HUES6 (cell line): ENCODE data around the gene HECTD4.

Source experiments
- H3K27ac ChIP-seq: 2 replicates; pipeline ENCODE4 v1.7.0; 2013; ENCODE audit warnings: low read depth, mild to moderate bottlenecking, low read length, inconsistent platforms
- H3K27me3 ChIP-seq: 2 replicates; pipeline ENCODE4 v1.6.1; 2013; ENCODE audit warnings: low read length; ENCODE audit not compliant: control insufficient read depth, insufficient read depth
- H3K36me3 ChIP-seq: 2 replicates; pipeline ENCODE4 v1.6.1; 2013; ENCODE audit warnings: low read length; ENCODE audit not compliant: control insufficient read depth, insufficient read depth
- H3K4me1 ChIP-seq: 2 replicates; pipeline ENCODE4 v1.6.1; 2013; ENCODE audit warnings: low read length; ENCODE audit not compliant: control insufficient read depth, insufficient read depth
- H3K4me3 ChIP-seq: 2 replicates; pipeline ENCODE4 v1.5.1; 2013; ENCODE audit warnings: low read depth, low read length
- H3K9ac ChIP-seq: one replicate; pipeline ENCODE4 v1.6.1; 2013; ENCODE audit warnings: mild to moderate bottlenecking, low read length
- H3K9me3 ChIP-seq: 2 replicates; pipeline ENCODE4 v1.6.1; 2013; ENCODE audit warnings: low read depth, low read length; ENCODE audit not compliant: control insufficient read depth, insufficient read depth

HECTD4 gene

GRCh38 chr12:112374166-112374740 is 8.0 kb downstream of the HECTD4 start:
- Histone ChIP-seq H3K9ac (no peak overlapping the region), H3K4me3 (no peak overlapping the region), H3K36me3 (no peaks in the 10 kb centered on the region), H3K4me1 (peaks cover 7% of the 10 kb centered on the region; the same call in 1 of the 2 replicates), H3K27me3 (no peaks in the 10 kb centered on the region), H3K9me3 (0 out of 2 replicates have a peak, but pooled peaks cover 5% of the 10 kb centered on the region), H3K27ac (no peak overlapping the region)

DNA sequence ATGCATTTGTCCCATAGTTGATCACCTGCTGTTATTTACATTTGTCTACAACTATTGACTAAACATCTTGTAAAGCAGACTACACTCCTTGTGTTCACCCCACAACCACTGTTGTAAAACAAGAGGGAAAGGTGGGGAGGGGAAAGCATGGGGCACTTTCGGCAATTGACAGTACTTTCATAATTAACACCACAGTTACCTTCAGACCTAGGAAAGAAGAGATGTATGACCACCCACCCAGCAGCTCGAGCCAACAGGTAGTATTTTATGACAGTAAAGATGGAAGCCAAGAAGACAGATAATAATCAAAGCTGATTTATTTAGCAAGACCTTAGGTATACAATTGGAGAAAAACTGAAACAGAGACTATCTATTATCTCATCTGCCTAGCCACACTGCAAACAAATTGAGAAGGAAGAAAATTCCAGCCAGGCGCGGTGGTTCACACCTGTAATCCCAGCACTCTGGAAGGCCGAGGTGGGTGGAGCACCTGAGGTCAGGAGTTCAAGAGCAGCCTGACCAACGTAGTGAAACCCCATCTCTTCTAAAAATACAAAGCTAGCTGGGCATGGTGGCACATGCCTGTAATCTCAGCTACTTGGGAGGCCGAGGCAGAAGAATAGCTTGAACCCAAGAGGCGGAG is 11.2 kb downstream of the HECTD4 start:
- no peaks in the 10 kb centered on the region for H3K27me3 ChIP-seq
- H3K27ac ChIP-seq: no peak overlapping the region
- 0 out of 2 replicates have a peak, but pooled peaks cover 5% of the 10 kb centered on the region for H3K9me3 ChIP-seq
- H3K4me3 ChIP-seq: no peak overlapping the region
- H3K36me3 ChIP-seq: no peaks in the 10 kb centered on the region
- H3K9ac ChIP-seq: no peak overlapping the region
- peaks cover 7% of the 10 kb centered on the region; the same call in 1 of the 2 replicates for H3K4me1 ChIP-seq

DNA sequence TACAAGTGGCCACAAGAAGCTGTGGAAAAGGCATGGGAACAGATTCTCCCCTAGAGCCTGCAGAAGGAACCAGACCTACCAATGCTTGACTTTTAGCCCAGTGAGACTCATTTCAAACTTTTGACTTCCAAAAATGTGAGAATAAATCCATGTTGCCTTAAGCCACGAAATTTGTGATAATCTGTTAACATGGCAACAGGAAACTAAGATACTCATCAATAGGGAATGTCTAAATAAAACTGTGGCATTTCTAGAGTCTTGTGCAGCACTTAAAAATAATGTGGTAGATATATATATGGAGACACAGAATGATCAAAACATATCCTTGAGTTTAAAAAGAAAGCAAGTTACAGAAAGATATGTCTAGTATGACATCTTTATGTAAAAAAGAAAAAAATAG is 12.0 kb downstream of the HECTD4 start:
- Histone ChIP-seq H3K36me3 (no peaks in the 10 kb centered on the region), H3K4me1 (peaks cover 7% of the 10 kb centered on the region; the same call in 1 of the 2 replicates), H3K27me3 (no peaks in the 10 kb centered on the region), H3K27ac (no peak overlapping the region), H3K4me3 (no peak overlapping the region), H3K9me3 (0 out of 2 replicates have a peak, but pooled peaks cover 3% of the 10 kb centered on the region), H3K9ac (no peak overlapping the region)

- H3K9ac ChIP-seq: no peak overlapping the region
- no peaks in the 10 kb centered on the region for H3K36me3 ChIP-seq
- H3K4me1 ChIP-seq: peaks cover 7% of the 10 kb centered on the region; the same call in 1 of the 2 replicates
- H3K27ac ChIP-seq: no peak overlapping the region
- no peak overlapping the region for H3K4me3 ChIP-seq
- no peaks in the 10 kb centered on the region for H3K27me3 ChIP-seq
- no peaks in the 10 kb centered on the region for H3K9me3 ChIP-seq
Measured at GRCh38 chr12:112368856-112369255, 13.4 kb downstream of the HECTD4 start.

- no peaks in the 10 kb centered on the region for H3K27me3 ChIP-seq
- H3K9me3 ChIP-seq: no peaks in the 10 kb centered on the region
- no peaks in the 10 kb centered on the region for H3K36me3 ChIP-seq
- peaks cover 7% of the 10 kb centered on the region; the same call in 1 of the 2 replicates for H3K4me1 ChIP-seq
- H3K9ac ChIP-seq: no peak overlapping the region
- H3K27ac ChIP-seq: no peak overlapping the region
- H3K4me3 ChIP-seq: no peak overlapping the region
Measured at GRCh38 chr12:112367965-112368364, 14.3 kb downstream of the HECTD4 start.

- no peaks in the 10 kb centered on the region for H3K9me3 ChIP-seq
- H3K27me3 ChIP-seq: no peaks in the 10 kb centered on the region
- H3K27ac ChIP-seq: no peak overlapping the region
- no peak overlapping the region for H3K9ac ChIP-seq
- no peaks in the 10 kb centered on the region for H3K36me3 ChIP-seq
- H3K4me3 ChIP-seq: no peak overlapping the region
- H3K4me1 ChIP-seq: no peaks in the 10 kb centered on the region
Measured at GRCh38 chr12:112362310-112362709, 19.9 kb downstream of the HECTD4 start.

DNA sequence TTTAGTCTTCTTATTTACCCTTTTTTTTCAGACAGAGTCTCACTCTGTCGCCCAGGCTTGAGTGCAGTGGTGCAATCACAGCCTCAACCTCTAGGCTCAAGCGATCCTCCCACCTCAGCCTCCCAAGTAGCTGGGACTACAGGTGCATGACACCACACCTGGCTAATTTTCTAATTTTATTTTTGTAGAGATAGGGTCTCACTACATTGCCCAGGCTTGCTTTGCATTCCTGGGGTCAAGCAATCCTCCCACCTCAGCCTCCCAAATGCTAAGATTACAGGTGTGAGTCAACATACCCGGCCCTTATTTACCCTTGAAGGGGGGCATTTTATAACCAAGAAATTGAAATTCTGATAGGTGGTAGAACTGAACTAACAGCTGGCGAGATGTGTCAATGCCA is 21.0 kb downstream of the HECTD4 start:
- no peaks in the 10 kb centered on the region for H3K9me3 ChIP-seq
- H3K27me3 ChIP-seq: no peaks in the 10 kb centered on the region
- no peaks in the 10 kb centered on the region for H3K4me1 ChIP-seq
- H3K4me3 ChIP-seq: no peak overlapping the region
- H3K9ac ChIP-seq: no peak overlapping the region
- H3K27ac ChIP-seq: no peak overlapping the region
- H3K36me3 ChIP-seq: no peaks in the 10 kb centered on the region

GRCh38 chr12:112359290-112359689 is 22.9 kb downstream of the HECTD4 start:
- no peaks in the 10 kb centered on the region for H3K36me3 ChIP-seq
- no peaks in the 10 kb centered on the region for H3K27me3 ChIP-seq
- no peaks in the 10 kb centered on the region for H3K4me1 ChIP-seq
- H3K4me3 ChIP-seq: no peak overlapping the region
- H3K27ac ChIP-seq: no peak overlapping the region
- H3K9me3 ChIP-seq: no peaks in the 10 kb centered on the region
- no peak overlapping the region for H3K9ac ChIP-seq

DNA sequence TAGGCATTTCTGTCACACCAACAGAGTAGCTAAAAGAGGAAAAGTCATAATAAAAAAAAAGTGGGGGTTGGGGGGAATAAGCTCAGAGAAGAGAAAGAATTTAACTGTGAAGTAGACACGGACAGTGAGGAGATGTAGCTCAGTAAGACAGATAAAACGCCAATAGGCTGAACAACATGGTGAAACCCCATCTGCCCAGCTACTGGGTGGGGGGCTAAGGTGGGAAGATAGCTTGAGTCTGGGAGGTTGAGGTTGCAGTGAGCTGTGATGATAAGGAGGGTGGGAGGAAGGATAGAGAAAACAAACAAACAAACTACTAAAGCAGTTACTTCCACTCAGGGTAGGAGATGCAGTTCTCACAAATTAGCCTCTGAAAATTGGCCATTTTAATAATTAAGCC is 25.0 kb downstream of the HECTD4 start:
- H3K4me3 ChIP-seq: no peak overlapping the region
- H3K27ac ChIP-seq: no peak overlapping the region
- no peaks in the 10 kb centered on the region for H3K36me3 ChIP-seq
- H3K27me3 ChIP-seq: no peaks in the 10 kb centered on the region
- H3K9me3 ChIP-seq: no peaks in the 10 kb centered on the region
- H3K4me1 ChIP-seq: no peaks in the 10 kb centered on the region
- H3K9ac ChIP-seq: no peak overlapping the region

GRCh38 chr12:112354399-112354798 is 27.8 kb downstream of the HECTD4 start:
- H3K9ac ChIP-seq: no peak overlapping the region

GRCh38 chr12:112353393-112353792 is 28.8 kb downstream of the HECTD4 start:
- Histone ChIP-seq H3K9ac (no peak overlapping the region), H3K27ac (no peak overlapping the region), H3K27me3 (no peaks in the 10 kb centered on the region), H3K4me1 (no peaks in the 10 kb centered on the region), H3K36me3 (no peaks in the 10 kb centered on the region), H3K4me3 (no peak overlapping the region), H3K9me3 (no peaks in the 10 kb centered on the region)

More at GRCh38 chr12:112354399-112354798, 27.8 kb downstream of the HECTD4 start:
- Histone ChIP-seq H3K27me3 (no peaks in the 10 kb centered on the region), H3K9me3 (no peaks in the 10 kb centered on the region), H3K4me3 (no peak overlapping the region), H3K27ac (no peak overlapping the region), H3K4me1 (no peaks in the 10 kb centered on the region), H3K36me3 (no peaks in the 10 kb centered on the region)
